Astrocyte of the cerebellum (primary cell): ENCODE results near the gene GTF2IRD1.
"Not testable (repeated sequence)": the region's sequence is repeated elsewhere in the genome, so short reads cannot be mapped to it uniquely, and the experiment has no call there.

Experiments used
- DNase-seq: peaks from one replicate; pipeline ENCODE4 v3.0.0-alpha.2; 2011; ENCODE audit warnings: low read depth
- H3K4me3 ChIP-seq: 2 replicates; pipeline ENCODE4 v1.5.1; 2011; ENCODE audit warnings: mild to moderate bottlenecking, low read depth, low read length, moderate library complexity
- in situ Hi-C: cut with HindIII; loops from 2 replicates; pipeline ENCODE4 v1.10.0; 2017; ENCODE audit warnings: low sequenced_read_pairs
- TF ChIP-seq, protein P1 (sequence below): IDR thresholded peaks from 2 replicates; pipeline ENCODE4 v1.5.1; 2012; ENCODE audit warnings: low read length, low read depth, moderate library complexity, mild to moderate bottlenecking; ENCODE audit errors: missing control alignments

Gene GTF2IRD1

DNA sequence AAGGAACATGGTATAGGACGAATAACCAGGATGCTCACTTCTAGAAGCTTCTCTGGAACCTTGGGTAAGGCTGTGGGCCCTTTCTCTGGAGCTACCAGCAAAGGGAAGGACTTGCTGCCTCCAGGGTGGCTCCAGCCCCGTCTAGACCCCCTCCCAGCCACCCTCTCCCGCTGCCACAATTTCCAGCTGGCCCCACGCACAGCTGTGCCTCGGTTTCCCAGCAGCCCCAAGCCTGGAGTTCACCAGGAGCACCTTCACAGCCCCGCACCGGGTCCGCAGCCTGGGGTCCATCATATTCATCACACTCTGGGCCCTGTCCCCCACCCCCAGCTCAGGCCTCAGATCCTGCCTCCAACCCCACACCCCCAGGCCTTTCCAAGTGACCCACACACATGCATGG, 35.6 kb upstream of the GTF2IRD1 start:
- in situ Hi-C loops, result loop anchor here (5.0 to 25.0 kb wide), 3 partner anchors 79 to 356 kb away; no protein-coding TSS in a partner anchor
- no peak overlapping the region for H3K4me3 ChIP-seq
- TF ChIP-seq, protein P1, sequence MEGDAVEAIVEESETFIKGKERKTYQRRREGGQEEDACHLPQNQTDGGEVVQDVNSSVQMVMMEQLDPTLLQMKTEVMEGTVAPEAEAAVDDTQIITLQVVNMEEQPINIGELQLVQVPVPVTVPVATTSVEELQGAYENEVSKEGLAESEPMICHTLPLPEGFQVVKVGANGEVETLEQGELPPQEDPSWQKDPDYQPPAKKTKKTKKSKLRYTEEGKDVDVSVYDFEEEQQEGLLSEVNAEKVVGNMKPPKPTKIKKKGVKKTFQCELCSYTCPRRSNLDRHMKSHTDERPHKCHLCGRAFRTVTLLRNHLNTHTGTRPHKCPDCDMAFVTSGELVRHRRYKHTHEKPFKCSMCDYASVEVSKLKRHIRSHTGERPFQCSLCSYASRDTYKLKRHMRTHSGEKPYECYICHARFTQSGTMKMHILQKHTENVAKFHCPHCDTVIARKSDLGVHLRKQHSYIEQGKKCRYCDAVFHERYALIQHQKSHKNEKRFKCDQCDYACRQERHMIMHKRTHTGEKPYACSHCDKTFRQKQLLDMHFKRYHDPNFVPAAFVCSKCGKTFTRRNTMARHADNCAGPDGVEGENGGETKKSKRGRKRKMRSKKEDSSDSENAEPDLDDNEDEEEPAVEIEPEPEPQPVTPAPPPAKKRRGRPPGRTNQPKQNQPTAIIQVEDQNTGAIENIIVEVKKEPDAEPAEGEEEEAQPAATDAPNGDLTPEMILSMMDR, result no peak
- no peak for DNase-seq

- no peak overlapping the region for H3K4me3 ChIP-seq
- TF ChIP-seq, protein P1, result no peak
- in situ Hi-C loops, result loop anchor here (5.0 to 25.0 kb wide), 3 partner anchors 79 to 356 kb away; no protein-coding TSS in a partner anchor
- DNase-seq, result no peak
These were observed 35.2 kb upstream of the GTF2IRD1 start for GRCh38 chr7:74418538-74418937.

DNA sequence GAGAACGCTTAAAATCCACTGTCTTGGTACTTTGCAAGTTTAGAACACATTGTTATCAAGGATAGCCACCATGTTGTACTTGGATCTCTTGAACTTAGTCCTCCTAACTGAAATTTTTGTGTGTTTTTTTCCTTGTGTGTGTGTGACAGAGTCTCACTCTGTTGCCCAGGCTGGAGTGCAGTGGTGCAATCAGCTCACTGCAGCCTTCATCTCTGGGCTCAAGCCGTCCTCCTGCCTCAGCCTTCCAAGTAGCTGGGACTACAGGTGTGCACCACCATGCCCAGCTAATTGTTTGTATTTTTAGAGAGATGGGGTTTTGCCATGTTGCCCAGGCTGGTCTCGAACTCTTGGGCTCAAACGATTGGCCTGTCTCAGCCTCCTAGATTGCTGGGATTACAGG, 34.5 kb upstream of the GTF2IRD1 start:
- H3K4me3 ChIP-seq, DNase-seq: not testable (repeated sequence)
- in situ Hi-C loops, result loop anchor here (5.0 to 25.0 kb wide), 3 partner anchors 78 to 357 kb away; no protein-coding TSS in a partner anchor

DNA sequence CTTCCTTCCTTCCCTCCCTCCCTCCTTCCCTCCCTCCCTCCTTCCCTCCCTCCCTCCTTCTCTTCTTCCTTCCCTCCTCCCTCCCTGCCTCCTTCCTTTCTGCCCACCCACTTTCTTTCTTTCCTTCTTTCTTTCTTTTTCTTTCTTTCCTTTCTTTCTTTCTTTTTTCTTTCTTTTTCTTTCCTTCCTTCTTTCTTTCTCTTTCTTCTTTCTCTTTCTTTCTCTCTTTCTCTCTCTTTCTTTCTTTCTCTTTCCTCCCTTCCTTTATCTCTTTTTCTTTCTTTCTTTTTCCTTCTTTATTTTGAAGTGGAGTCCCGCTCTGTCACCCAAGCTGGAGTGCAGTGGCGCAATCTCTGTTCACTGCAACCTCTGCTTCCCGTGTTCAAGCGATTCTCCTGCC, 33.7 kb upstream of the GTF2IRD1 start:
- no peak overlapping the region for H3K4me3 ChIP-seq
- in situ Hi-C loops, result loop anchor here (25.0 kb wide), 1 partner anchor 358 kb away; no protein-coding TSS in a partner anchor
- DNase-seq, result no peak
- TF ChIP-seq, protein P1, result no peak

DNA sequence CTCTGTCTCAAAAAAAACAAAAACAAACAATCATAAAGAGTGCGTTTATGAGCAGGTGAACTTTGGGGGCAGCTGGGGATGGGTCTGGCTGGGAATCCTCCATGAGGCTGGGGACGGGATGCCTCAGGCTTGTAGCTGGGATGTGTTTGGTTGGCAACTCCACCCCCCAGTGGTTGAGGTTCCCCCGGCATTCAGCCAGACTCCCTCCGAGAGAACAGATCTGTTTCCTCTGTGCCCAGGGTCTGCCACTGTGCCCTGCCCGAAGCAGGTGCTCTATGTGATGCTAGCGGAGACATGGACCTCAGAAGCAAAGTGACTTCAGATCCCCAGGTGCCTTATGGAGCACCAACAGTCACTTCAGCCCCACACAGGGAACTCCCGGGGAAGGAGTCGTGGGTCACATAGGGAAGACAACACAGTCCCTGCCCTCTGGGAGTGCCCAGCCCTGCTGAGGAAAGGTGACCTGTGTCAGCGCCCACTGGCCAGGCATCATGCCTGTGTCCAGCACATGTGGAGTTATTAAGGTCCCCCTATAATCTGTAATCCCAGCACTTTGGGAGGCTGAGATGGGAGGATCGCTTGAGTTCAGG, 29.3 kb upstream of the GTF2IRD1 start:
- in situ Hi-C loops, result loop anchor here (25.0 kb wide), 1 partner anchor 362 kb away; no protein-coding TSS in a partner anchor
- DNase-seq, result no peak
- TF ChIP-seq, protein P1, result no peak
- H3K4me3 ChIP-seq, result no peak overlapping the region

DNA sequence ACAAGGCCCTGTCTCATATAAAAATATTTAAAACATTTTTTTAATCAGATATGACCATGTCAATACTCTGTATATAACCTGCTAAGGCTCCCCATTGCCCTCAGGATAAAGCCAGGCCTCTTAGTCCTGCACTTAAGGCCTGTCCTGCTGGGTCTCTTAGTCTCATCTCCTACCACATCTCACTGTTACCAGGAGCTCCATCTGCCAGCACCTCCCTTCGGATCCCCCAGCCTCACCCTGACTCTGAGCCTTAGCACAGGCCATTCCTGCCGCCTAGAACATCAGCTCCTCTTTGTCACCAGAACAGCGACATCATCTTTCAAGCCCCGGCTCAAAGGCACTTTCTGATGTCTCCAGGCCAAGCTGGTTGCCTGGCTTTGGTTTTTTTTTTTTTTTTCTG, 25.7 kb upstream of the GTF2IRD1 start:
- TF ChIP-seq, protein P1, result no peak
- no peak for DNase-seq
- no peak overlapping the region for H3K4me3 ChIP-seq
- in situ Hi-C loops, result no loop called here

DNA sequence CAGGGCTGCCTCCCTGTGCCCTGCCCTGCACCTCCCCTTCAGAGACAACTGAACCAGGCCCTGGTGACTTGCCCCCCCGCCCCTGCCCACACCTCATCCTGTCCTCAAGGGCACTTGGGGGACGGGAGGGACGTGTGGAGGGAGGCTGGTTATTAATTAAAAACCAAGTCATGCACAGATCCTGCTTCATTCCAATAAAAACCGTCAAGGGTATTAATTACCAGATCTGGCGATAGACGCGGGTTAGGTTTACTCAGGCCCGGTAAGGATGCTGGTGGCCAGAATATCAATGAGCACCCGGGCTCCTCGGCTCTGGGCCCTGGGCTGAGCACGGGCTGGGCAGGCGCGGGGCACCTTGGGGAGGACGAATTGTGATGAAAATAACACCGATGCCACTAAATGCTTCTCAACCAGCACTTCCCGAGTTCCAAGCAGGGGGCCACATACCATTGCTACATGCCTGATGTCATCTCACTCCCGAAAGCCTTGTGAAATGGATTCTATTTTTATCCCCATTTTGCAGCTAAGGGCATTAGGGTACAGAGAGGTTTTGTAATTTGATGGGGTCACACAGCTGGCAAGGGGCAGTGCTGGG, 24.5 kb upstream of the GTF2IRD1 start:
- TF ChIP-seq, protein P1, result no peak
- H3K4me3 ChIP-seq, result no peak overlapping the region
- in situ Hi-C loops, result no loop called here
- DNase-seq, result peak; percentile 39

- DNase-seq, in situ Hi-C loops, H3K4me3 ChIP-seq: not testable (repeated sequence)
These were observed 23.3 kb upstream of the GTF2IRD1 start for GRCh38 chr7:74430409-74430808.
